CD4-positive, alpha-beta T cell (primary cell): ENCODE results near the gene ZNF423. TPM values are rescaled to one million over a fixed set of nuclear protein-coding genes. Genes with fewer than 3 reads are reported as not detected.

Experiments used
- ATAC-seq: fragments of 200-7000 bp; cut with Tn5 transposase; one replicate; pipeline ENCODE4 v1.10.0; 2022; ENCODE audit warnings: mild to moderate bottlenecking; ENCODE audit not compliant: poor library complexity
- CTCF ChIA-PET: fragments of 350-600 bp; sonication (Branson Sonifier 250); formaldehyde crosslinking; loops from one replicate; lab custom pipeline; 2021; ENCODE audit warnings: antibody characterized with exemption, inconsistent platforms; lab: Charles Lee
- POLR2A ChIA-PET: fragments of 350-600 bp; sonication (Branson Sonifier 250); formaldehyde crosslinking; loops from one replicate; lab custom pipeline; 2021; ENCODE audit warnings: antibody characterized with exemption, inconsistent platforms; lab: Charles Lee
- DNase-seq, 14 experiments: peaks; one replicate each; pipeline ENCODE4 v3.0.0-alpha.2; 2013 to 2020; ENCODE audit warnings: mixed read lengths in 2 of 14
- H3K27ac ChIP-seq, 2 donors: one replicate each; pipeline versions ENCODE4 v1.5.1 to v1.7.0; 2013; ENCODE audit warnings: low read length in 2 of 2, low read depth in 1 of 2, mild to moderate bottlenecking in 1 of 2
- H3K27me3 ChIP-seq, 2 experiments: 1 replicate in 1 of 2; 2 replicates in 1 of 2; pipeline versions ENCODE4 v1.6.1 to v1.7.0; 2013; ENCODE audit warnings: low read length in 2 of 2, control low read depth in 1 of 2, mild to moderate bottlenecking in 1 of 2, moderate library complexity in 1 of 2; ENCODE audit not compliant: insufficient read depth in 2 of 2, control insufficient read depth in 1 of 2
- H3K36me3 ChIP-seq: one replicate; pipeline ENCODE4 v1.6.1; 2013; ENCODE audit warnings: low read length, control low read depth; ENCODE audit not compliant: insufficient read depth
- H3K4me1 ChIP-seq: one replicate; pipeline ENCODE4 v1.6.1; 2013; ENCODE audit warnings: low read length, control low read depth; ENCODE audit not compliant: insufficient read depth
- H3K4me3 ChIP-seq: one replicate; pipeline ENCODE4 v1.5.1; 2013; ENCODE audit warnings: mild to moderate bottlenecking, low read length, moderate library complexity
- H3K9me3 ChIP-seq, 2 experiments: 1 replicate in 1 of 2; 2 replicates in 1 of 2; pipeline versions ENCODE4 v1.6.1 to v1.7.0; 2013; ENCODE audit warnings: low read length in 2 of 2, mild to moderate bottlenecking in 2 of 2, control low read depth in 1 of 2, moderate library complexity in 1 of 2; ENCODE audit not compliant: control insufficient read depth in 1 of 2, insufficient read depth in 1 of 2
- H3K27ac Mint-ChIP-seq: one replicate; pipeline ENCODE4 v1.8.0; 2020; ENCODE audit warnings: mixed read lengths
- H3K27me3 Mint-ChIP-seq: one replicate; pipeline ENCODE4 v1.8.0; 2021; ENCODE audit warnings: mixed read lengths
- H3K36me3 Mint-ChIP-seq: one replicate; pipeline ENCODE4 v1.8.0; 2021; ENCODE audit warnings: low read depth, mixed read lengths
- H3K4me1 Mint-ChIP-seq: one replicate; pipeline ENCODE4 v1.8.0; 2021; ENCODE audit warnings: low read depth, mixed read lengths
- H3K4me3 Mint-ChIP-seq: one replicate; pipeline ENCODE4 v1.8.0; 2020; ENCODE audit warnings: mild to moderate bottlenecking, mixed read lengths
- H3K9me3 Mint-ChIP-seq: one replicate; pipeline ENCODE4 v1.8.0; 2020; ENCODE audit warnings: mixed read lengths
- CTCF ChIP-seq: fragments of 200-600 bp; IDR thresholded peaks from one replicate; pipeline ENCODE4 v1.8.0; 2022; ENCODE audit warnings: antibody characterized with exemption, mild to moderate bottlenecking
- intact Hi-C, 2 experiments: fragments of 100-400 bp; cut with DNase I in 1 of 2; cut with micrococcal nuclease in 1 of 2; formaldehyde crosslinking; loops; one replicate each; pipeline versions ENCODE4 v1.15.1 to v1.9.0; 2023 to 2025; cut with DNase I, micrococcal nuclease
- total RNA-seq, 174 experiments: library from RNA in 2 of 174; stranded (reverse) in 2 of 174; gene quantifications; one replicate each; pipeline ENCODE4 v1.2.3 and lab custom pipeline; 2021 to 2026

Gene ZNF423
- total RNA-seq, 2 experiments from 2014 or later = not detected

- Mint-ChIP-seq H3K27ac (no peak overlapping the region), H3K36me3 (no peaks in the 10 kb centered on the region), H3K4me3 (no peak overlapping the region), H3K9me3 (peaks cover 6% of the 10 kb centered on the region), H3K27me3 (no peaks in the 10 kb centered on the region), H3K4me1 (no peaks in the 10 kb centered on the region)
- H3K4me1 ChIP-seq = no peaks in the 10 kb centered on the region
- DNase-seq (no peak), ATAC-seq (no peak)
- no peak overlapping the region for H3K27ac ChIP-seq
- H3K27me3 ChIP-seq = peaks cover 0 to 2% of the 10 kb centered on the region in 2 experiments
- no peak overlapping the region for H3K4me3 ChIP-seq
- CTCF ChIA-PET = no interaction called here
- no peaks in the 10 kb centered on the region for H3K36me3 ChIP-seq
- intact Hi-C loops = no loop called here
- peaks cover 0 to 18% of the 10 kb centered on the region in 2 experiments for H3K9me3 ChIP-seq
- no peak for TF ChIP-seq CTCF
- POLR2A ChIA-PET = no interaction called here
Observed at GRCh38 chr16:49725651-49726050, 130.3 kb downstream of the ZNF423 start.

- Histone ChIP-seq H3K27me3 (peaks cover 0 to 2% of the 10 kb centered on the region in 2 experiments), H3K9me3 (peaks cover 0 to 13% of the 10 kb centered on the region in 2 experiments), H3K4me3 (no peak overlapping the region), H3K27ac (no peak overlapping the region), H3K36me3 (no peaks in the 10 kb centered on the region), H3K4me1 (no peaks in the 10 kb centered on the region)
- H3K27me3 Mint-ChIP-seq = no peaks in the 10 kb centered on the region
- TF ChIP-seq CTCF = no peak
- peaks cover 3% of the 10 kb centered on the region for H3K9me3 Mint-ChIP-seq
- no peak for DNase-seq
- no peak overlapping the region for H3K4me3 Mint-ChIP-seq
- intact Hi-C loops = no loop called here
- no peaks in the 10 kb centered on the region for H3K4me1 Mint-ChIP-seq
- CTCF ChIA-PET = no interaction called here
- H3K36me3 Mint-ChIP-seq = no peaks in the 10 kb centered on the region
- POLR2A ChIA-PET = no interaction called here
- no peak overlapping the region for H3K27ac Mint-ChIP-seq
- ATAC-seq = no peak
Observed at GRCh38 chr16:49724774-49725173, 131.1 kb downstream of the ZNF423 start.

- no peak overlapping the region for H3K27ac ChIP-seq
- no peak overlapping the region for H3K4me3 Mint-ChIP-seq
- DNase-seq (no peak), ATAC-seq (no peak)
- H3K9me3 ChIP-seq = peaks cover 0 to 10% of the 10 kb centered on the region in 2 experiments
- ChIA-PET POLR2A (no interaction called here), CTCF (no interaction called here)
- no peak overlapping the region for H3K27ac Mint-ChIP-seq
- no peaks in the 10 kb centered on the region for H3K4me1 ChIP-seq
- no peak for TF ChIP-seq CTCF
- H3K27me3 Mint-ChIP-seq = no peaks in the 10 kb centered on the region
- H3K4me3 ChIP-seq = no peak overlapping the region
- intact Hi-C loops = no loop called here
- H3K36me3 Mint-ChIP-seq = no peaks in the 10 kb centered on the region
- no peaks in the 10 kb centered on the region for H3K9me3 Mint-ChIP-seq
- peaks cover 0 to 2% of the 10 kb centered on the region in 2 experiments for H3K27me3 ChIP-seq
- H3K4me1 Mint-ChIP-seq = no peaks in the 10 kb centered on the region
- H3K36me3 ChIP-seq = no peaks in the 10 kb centered on the region
Observed at GRCh38 chr16:49723310-49723709, 132.6 kb downstream of the ZNF423 start.
